ENCODE measurements around the gene FSTL5.

DNA sequence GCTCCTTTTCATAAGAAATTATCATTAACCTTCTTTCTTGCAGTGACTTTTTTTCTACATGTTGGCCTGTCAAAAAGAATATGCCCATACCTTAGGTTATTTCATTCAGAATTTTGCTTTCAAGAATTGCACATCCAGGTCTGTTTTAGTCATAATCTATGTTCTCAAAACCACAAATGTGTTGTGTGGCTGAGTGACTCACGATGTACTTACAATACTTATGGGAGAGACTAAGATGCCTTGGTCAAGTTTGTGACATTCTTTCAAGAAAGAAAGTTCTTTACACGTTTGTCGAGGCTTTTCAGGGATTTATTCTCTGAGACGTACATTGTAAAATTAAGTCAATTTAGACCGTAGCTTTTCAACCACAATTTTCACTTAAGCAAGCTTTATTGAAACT, 396.7 kb downstream of the FSTL5 start:
- TF ChIP-seq, protein P1, sequence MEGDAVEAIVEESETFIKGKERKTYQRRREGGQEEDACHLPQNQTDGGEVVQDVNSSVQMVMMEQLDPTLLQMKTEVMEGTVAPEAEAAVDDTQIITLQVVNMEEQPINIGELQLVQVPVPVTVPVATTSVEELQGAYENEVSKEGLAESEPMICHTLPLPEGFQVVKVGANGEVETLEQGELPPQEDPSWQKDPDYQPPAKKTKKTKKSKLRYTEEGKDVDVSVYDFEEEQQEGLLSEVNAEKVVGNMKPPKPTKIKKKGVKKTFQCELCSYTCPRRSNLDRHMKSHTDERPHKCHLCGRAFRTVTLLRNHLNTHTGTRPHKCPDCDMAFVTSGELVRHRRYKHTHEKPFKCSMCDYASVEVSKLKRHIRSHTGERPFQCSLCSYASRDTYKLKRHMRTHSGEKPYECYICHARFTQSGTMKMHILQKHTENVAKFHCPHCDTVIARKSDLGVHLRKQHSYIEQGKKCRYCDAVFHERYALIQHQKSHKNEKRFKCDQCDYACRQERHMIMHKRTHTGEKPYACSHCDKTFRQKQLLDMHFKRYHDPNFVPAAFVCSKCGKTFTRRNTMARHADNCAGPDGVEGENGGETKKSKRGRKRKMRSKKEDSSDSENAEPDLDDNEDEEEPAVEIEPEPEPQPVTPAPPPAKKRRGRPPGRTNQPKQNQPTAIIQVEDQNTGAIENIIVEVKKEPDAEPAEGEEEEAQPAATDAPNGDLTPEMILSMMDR (IDR thresholded peaks at IDR 0.05), result no peak
- no peak for TF ChIP-seq POLR2A (IDR thresholded peaks at IDR 0.05)

All from suprapubic skin (tissue), 3 donors.